ENCODE results near the gene LDLRAD4.

LDLRAD4 gene

DNA sequence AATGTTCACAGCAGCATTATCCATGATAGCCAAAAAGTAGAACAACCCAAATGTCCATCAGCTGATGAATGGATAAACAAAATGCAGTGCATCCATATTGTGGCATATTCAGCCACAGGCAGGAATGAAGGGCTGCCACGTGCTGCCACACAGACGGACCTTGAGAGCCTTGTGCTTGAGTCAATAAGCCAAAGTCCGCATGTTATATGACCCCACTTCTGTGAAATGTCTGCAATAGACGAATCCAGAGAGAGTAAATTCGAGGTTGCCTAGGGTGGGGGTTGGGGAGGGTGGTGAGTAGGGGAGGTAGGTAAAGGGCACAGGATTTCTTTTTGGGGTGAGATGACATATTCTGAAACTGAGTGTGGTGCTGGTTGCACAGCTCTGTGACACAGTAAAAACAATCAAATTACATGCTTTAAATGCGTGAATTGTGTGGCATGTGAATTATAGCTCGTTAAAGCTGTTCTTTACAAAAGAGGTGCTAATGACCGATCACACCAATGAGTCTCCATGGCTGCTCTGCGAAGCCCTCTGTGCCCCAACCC, 38.9 kb upstream of the LDLRAD4 start:
- TF ChIP-seq, protein P1, sequence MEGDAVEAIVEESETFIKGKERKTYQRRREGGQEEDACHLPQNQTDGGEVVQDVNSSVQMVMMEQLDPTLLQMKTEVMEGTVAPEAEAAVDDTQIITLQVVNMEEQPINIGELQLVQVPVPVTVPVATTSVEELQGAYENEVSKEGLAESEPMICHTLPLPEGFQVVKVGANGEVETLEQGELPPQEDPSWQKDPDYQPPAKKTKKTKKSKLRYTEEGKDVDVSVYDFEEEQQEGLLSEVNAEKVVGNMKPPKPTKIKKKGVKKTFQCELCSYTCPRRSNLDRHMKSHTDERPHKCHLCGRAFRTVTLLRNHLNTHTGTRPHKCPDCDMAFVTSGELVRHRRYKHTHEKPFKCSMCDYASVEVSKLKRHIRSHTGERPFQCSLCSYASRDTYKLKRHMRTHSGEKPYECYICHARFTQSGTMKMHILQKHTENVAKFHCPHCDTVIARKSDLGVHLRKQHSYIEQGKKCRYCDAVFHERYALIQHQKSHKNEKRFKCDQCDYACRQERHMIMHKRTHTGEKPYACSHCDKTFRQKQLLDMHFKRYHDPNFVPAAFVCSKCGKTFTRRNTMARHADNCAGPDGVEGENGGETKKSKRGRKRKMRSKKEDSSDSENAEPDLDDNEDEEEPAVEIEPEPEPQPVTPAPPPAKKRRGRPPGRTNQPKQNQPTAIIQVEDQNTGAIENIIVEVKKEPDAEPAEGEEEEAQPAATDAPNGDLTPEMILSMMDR (IDR thresholded peaks at IDR 0.05; ENCODE audit: low read depth, low read length), result no peak
- no peak for DNase-seq (ENCODE audit: extremely low read depth, low read depth)

DNA sequence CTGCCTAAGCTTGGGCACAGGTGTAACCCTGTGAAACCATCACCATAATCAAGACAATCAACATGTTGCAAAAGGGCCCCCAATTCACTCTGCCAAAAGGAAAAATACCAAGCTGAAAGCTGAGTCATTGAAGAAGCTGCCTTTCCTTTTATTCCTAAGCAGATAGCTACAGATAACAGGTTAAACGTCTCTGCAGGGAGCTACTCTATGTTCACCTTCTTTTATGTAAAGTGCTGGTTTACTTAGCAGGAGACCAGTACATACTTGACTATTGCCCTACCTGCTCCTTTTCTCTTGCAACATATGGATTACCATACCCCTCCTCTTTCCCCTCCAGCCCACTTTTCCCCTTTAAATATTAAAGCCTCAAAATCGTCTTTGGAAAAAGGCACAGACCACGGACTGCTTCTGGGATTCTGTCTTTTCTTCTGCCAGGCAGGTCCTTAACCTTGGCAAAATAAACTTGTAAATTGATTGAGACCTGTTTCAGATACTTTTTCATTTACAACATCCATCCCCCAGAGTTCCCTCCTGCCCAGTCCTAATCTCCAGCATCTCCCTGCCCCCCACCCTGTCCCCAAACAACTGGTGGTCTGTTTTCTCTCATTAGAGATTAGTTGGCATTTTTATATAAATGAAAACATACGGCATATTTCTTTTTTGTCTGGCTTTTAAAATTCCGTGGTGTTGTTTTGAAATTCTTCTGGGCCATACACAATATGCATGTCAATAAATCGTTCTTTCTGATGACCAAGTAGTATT, 37.8 kb upstream of the LDLRAD4 start:
- TF ChIP-seq, protein P1 (IDR thresholded peaks at IDR 0.05; ENCODE audit: low read depth, low read length), result no peak
- DNase-seq (ENCODE audit: extremely low read depth, low read depth), result no peak

DNA sequence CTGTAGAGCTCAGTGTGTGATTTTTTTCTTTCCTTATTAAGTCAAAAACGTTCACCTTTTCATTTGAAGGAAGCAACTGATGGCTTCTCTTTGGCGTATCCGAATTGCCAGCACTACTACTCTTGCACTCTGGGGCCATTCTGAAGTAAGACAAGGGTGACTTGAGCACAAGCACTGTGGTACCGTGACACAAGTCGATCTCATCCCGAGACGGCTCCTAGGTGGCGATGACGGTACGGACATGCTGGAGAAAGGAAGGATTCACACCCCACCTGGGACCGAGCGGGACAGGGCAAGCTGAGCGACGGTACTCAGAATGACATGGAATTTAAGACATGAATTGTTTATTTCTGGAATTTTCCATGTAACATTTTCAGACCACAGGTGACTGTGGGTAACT, 36.8 kb upstream of the LDLRAD4 start:
- TF ChIP-seq, protein P1 (IDR thresholded peaks at IDR 0.05; ENCODE audit: low read depth, low read length), result no peak
- DNase-seq (ENCODE audit: extremely low read depth, low read depth), result no peak

DNA sequence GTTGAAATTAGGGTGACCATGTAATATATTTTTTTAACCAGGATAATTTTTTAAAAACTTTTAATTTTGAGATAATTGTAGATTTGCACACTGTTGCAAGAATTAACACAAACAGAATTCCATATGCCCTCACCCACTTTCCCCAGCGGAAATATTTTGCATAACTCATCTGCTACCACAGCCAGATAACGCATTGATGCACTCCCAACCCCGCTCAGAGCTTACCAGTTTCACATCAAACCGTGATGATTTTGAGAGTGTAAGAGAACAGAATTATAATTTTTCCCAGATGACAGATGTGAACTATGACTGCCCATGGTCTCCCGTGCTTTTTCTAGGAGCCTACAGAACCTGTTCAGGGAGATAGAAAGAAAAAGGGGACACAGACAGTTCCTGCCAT, 35.2 kb upstream of the LDLRAD4 start:
- DNase-seq (ENCODE audit: extremely low read depth, low read depth), result no peak
- TF ChIP-seq, protein P1 (IDR thresholded peaks at IDR 0.05; ENCODE audit: low read depth, low read length), result no peak

DNA sequence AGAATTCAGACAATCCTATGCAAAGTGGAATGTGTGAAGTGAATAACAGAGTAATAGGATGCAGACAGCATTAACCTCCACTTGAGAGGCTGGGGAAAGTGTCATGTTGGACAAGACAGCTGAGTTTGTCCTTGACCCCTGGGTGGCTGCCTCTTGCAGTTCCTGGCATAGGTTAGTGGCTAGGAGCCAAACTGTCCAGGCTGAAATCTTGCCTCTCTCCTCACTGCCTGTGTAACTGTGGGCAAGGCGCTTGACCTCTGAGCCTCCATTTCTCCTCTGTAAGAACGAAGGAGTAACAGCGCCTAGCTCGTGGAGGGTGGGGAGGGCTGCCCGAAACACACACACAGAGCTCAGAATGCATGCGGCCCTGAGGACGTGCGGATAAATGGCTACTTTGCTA, 34.8 kb upstream of the LDLRAD4 start:
- TF ChIP-seq, protein P1 (IDR thresholded peaks at IDR 0.05; ENCODE audit: low read depth, low read length), result no peak
- no peak for DNase-seq (ENCODE audit: extremely low read depth, low read depth)

DNA sequence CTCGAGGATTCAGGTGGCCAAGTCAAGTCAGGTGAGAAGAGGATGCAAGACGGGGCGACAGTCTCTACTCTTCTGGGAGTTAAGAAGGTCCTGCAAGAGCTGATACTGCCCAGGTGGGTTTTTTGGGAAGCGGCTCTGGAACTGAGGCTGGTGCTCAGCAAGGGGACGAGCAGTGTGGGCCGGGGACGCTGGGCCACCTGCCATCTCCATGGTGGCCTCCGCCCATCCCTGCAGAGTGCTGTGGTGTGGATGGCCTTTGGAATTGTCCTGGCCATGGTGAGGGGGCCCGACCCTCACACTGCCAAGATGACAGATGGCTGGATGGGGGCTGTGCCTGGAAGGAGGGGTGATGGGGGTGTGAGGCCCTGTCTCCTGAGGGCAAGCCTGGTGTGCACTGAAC, 34.2 kb upstream of the LDLRAD4 start:
- no peak for DNase-seq (ENCODE audit: extremely low read depth, low read depth)
- TF ChIP-seq, protein P1 (IDR thresholded peaks at IDR 0.05; ENCODE audit: low read depth, low read length), result no peak

DNA sequence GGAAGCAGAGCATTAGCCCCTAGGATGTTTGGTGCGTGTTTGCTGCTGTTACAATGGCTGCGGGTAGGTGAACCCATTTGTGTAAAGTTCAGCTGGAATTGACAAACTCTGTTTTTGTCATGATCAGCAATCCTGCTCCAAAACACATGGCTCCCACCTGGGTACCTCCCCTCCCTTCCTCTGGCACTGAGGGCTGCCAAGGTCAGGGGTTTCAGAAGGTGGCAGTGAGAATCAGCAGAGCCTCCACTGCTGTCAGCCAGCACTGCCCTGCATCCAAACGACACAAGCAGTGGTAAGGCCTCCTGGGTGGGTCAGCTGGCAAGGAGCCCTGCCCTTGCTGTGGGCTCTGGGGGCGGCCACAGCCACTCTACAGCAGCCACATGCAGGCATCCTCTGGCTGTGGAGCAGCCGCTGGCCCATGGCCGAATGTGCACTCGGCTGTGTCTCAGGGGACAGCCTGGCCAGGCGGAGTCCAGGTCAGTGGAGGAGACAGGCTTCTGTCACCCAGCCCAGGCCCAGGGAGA, 32.8 kb upstream of the LDLRAD4 start:
- no peak for DNase-seq (ENCODE audit: extremely low read depth, low read depth)

More for the DNA sequence above, 32.8 kb upstream of the LDLRAD4 start:
- TF ChIP-seq, protein P1 (IDR thresholded peaks at IDR 0.05; ENCODE audit: low read depth, low read length), result no peak
